ENCODE data around the gene GPR176.

Gene GPR176

DNA sequence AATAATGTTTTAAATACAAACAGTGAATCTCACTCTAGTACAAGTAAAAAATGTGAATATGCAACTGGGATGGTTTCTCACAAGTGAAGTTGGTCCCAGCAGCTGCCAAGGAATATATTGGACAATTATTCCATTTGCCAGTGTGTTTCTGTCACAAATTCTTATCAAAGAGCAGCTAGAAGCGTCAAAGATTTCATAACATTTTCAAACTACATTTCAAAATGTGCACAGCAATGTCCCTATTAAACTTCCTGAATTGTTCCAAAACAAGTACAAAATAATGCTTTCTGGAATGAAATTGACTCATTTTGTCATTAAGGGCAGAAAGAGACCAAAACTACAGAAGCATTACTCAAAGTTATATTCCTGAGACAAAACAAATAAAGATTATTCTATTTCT is 38.3 kb downstream of the GPR176 start:
- no peak for DNase-seq
- no peak overlapping the region for H2BK12ac ChIP-seq (ENCODE audit: low read length in 2 of 2)
- no peak overlapping the region for H3K27ac ChIP-seq (ENCODE audit: low read length, poor library complexity, severe bottlenecking)
- no peak overlapping the region for H2AFZ ChIP-seq (ENCODE audit: low read depth, low read length)
- H4K8ac ChIP-seq (ENCODE audit: low read length): no peak overlapping the region
- H3K4ac ChIP-seq (ENCODE audit: low read depth in 1 of 2, low read length in 2 of 2): no peak overlapping the region
- H2AK5ac ChIP-seq (ENCODE audit: low read length, severe bottlenecking): no peak overlapping the region
- no peak overlapping the region for H3K9ac ChIP-seq (ENCODE audit: low read length)
- H2BK5ac ChIP-seq (ENCODE audit: low read depth, low read length, poor library complexity, severe bottlenecking): no peak overlapping the region
- H3K23ac ChIP-seq (ENCODE audit: low read length in 2 of 2): no peak overlapping the region
- 100% methylated on average over 1 of the region's 1 CpG for WGBS
- no peak overlapping the region for H3K14ac ChIP-seq (ENCODE audit: low read length in 2 of 2)
- H2BK15ac ChIP-seq (ENCODE audit: low read depth, poor library complexity, severe bottlenecking): no peak overlapping the region
- no peak overlapping the region for H4K91ac ChIP-seq (ENCODE audit: low read length)
- no peak overlapping the region for H2BK120ac ChIP-seq (ENCODE audit: low read depth, low read length)
- no peak overlapping the region for H3K18ac ChIP-seq (ENCODE audit: low read depth in 1 of 2, low read length in 2 of 2)
- H3K4me2 ChIP-seq (ENCODE audit: low read length, poor library complexity, severe bottlenecking): no peak overlapping the region
- peaks cover 35% of the 10 kb centered on the region for H3K79me1 ChIP-seq (replicated peaks; ENCODE audit: low read length, poor library complexity, severe bottlenecking)
- no peaks in the 10 kb centered on the region for H3K36me3 ChIP-seq (ENCODE audit: control insufficient read depth in 1 of 2, insufficient read depth in 2 of 2, low read depth in 1 of 2, low read length in 2 of 2)
- no peaks in the 10 kb centered on the region for H3K9me3 ChIP-seq (ENCODE audit: control insufficient read depth, low read length)
- H3K27me3 ChIP-seq (ENCODE audit: control insufficient read depth in 1 of 2, insufficient read depth in 1 of 2, low read length in 2 of 2): no peaks in the 10 kb centered on the region
- H3K4me3 ChIP-seq (ENCODE audit: insufficient read depth in 1 of 2, low read depth in 1 of 2, low read length in 2 of 2): no peak overlapping the region
- H3K4me1 ChIP-seq (ENCODE audit: control insufficient read depth, insufficient read depth, low read depth, low read length): peaks cover 3% of the 10 kb centered on the region

GRCh38 chr15:39880718-39881387 is 39.2 kb downstream of the GPR176 start:
- H3K27me3 ChIP-seq (ENCODE audit: control insufficient read depth in 1 of 2, insufficient read depth in 1 of 2, low read length in 2 of 2): no peaks in the 10 kb centered on the region
- no peak overlapping the region for H3K14ac ChIP-seq (ENCODE audit: low read length in 2 of 2)
- no peak overlapping the region for H2AK5ac ChIP-seq (ENCODE audit: low read length, severe bottlenecking)
- H3K23ac ChIP-seq (ENCODE audit: low read length in 2 of 2): no peak overlapping the region
- no peak overlapping the region for H2BK15ac ChIP-seq (ENCODE audit: low read depth, poor library complexity, severe bottlenecking)
- H3K9me3 ChIP-seq (ENCODE audit: control insufficient read depth, low read length): no peaks in the 10 kb centered on the region
- no peak overlapping the region for H2AFZ ChIP-seq (ENCODE audit: low read depth, low read length)
- no peak overlapping the region for H2BK5ac ChIP-seq (ENCODE audit: low read depth, low read length, poor library complexity, severe bottlenecking)
- H4K8ac ChIP-seq (ENCODE audit: low read length): no peak overlapping the region
- H3K4me3 ChIP-seq (ENCODE audit: insufficient read depth in 1 of 2, low read depth in 1 of 2, low read length in 2 of 2): no peak overlapping the region
- H3K27ac ChIP-seq (ENCODE audit: low read length, poor library complexity, severe bottlenecking): no peak overlapping the region
- H3K4me2 ChIP-seq (ENCODE audit: low read length, poor library complexity, severe bottlenecking): no peak overlapping the region
- H3K18ac ChIP-seq (ENCODE audit: low read depth in 1 of 2, low read length in 2 of 2): no peak overlapping the region
- no peak for DNase-seq
- H2BK120ac ChIP-seq (ENCODE audit: low read depth, low read length): no peak overlapping the region
- WGBS: 96% methylated on average over 2 of the region's 3 CpGs
- no peak overlapping the region for H3K4ac ChIP-seq (ENCODE audit: low read depth in 1 of 2, low read length in 2 of 2)
- no peaks in the 10 kb centered on the region for H3K36me3 ChIP-seq (ENCODE audit: control insufficient read depth in 1 of 2, insufficient read depth in 2 of 2, low read depth in 1 of 2, low read length in 2 of 2)
- H2BK12ac ChIP-seq (ENCODE audit: low read length in 2 of 2): no peak overlapping the region
- peaks cover 35% of the 10 kb centered on the region for H3K79me1 ChIP-seq (replicated peaks; ENCODE audit: low read length, poor library complexity, severe bottlenecking)
- no peak overlapping the region for H4K91ac ChIP-seq (ENCODE audit: low read length)
- H3K4me1 ChIP-seq (ENCODE audit: control insufficient read depth, insufficient read depth, low read depth, low read length): peaks cover 3% of the 10 kb centered on the region
- H3K9ac ChIP-seq (ENCODE audit: low read length): no peak overlapping the region

- Histone ChIP-seq H3K79me1 (replicated peaks; ENCODE audit: low read length, poor library complexity, severe bottlenecking) (peaks cover 30% of the 10 kb centered on the region), H3K4me2 (ENCODE audit: low read length, poor library complexity, severe bottlenecking) (no peak overlapping the region), H3K27me3 (ENCODE audit: control insufficient read depth in 1 of 2, insufficient read depth in 1 of 2, low read length in 2 of 2) (no peaks in the 10 kb centered on the region), H3K4ac (ENCODE audit: low read depth in 1 of 2, low read length in 2 of 2) (no peak overlapping the region), H3K4me3 (ENCODE audit: insufficient read depth in 1 of 2, low read depth in 1 of 2, low read length in 2 of 2) (peak overlapping the region in 1 of 2 experiments; percentile 14), H3K23ac (ENCODE audit: low read length in 2 of 2) (no peak overlapping the region), H2AFZ (ENCODE audit: low read depth, low read length) (no peak overlapping the region), H2AK5ac (ENCODE audit: low read length, severe bottlenecking) (no peak overlapping the region), H3K18ac (ENCODE audit: low read depth in 1 of 2, low read length in 2 of 2) (no peak overlapping the region), H3K9me3 (ENCODE audit: control insufficient read depth, low read length) (no peaks in the 10 kb centered on the region), H4K91ac (ENCODE audit: low read length) (no peak overlapping the region), H2BK12ac (ENCODE audit: low read length in 2 of 2) (no peak overlapping the region), H4K8ac (ENCODE audit: low read length) (no peak overlapping the region), H3K9ac (ENCODE audit: low read length) (peak overlapping the region; percentile 81), H3K36me3 (ENCODE audit: control insufficient read depth in 1 of 2, insufficient read depth in 2 of 2, low read depth in 1 of 2, low read length in 2 of 2) (no peaks in the 10 kb centered on the region), H3K27ac (ENCODE audit: low read length, poor library complexity, severe bottlenecking) (no peak overlapping the region), H3K4me1 (ENCODE audit: control insufficient read depth, insufficient read depth, low read depth, low read length) (peaks cover 3% of the 10 kb centered on the region), H2BK5ac (ENCODE audit: low read depth, low read length, poor library complexity, severe bottlenecking) (no peak overlapping the region), H3K14ac (ENCODE audit: low read length in 2 of 2) (no peak overlapping the region), H2BK15ac (ENCODE audit: low read depth, poor library complexity, severe bottlenecking) (no peak overlapping the region), H2BK120ac (ENCODE audit: low read depth, low read length) (no peak overlapping the region)
- no peak for DNase-seq
- WGBS: no CpG with 5 or more reads among the region's 1 CpG
These were observed 41.7 kb downstream of the GPR176 start for GRCh38 chr15:39878406-39878785.

GRCh38 chr15:39874890-39875549 is 45.0 kb downstream of the GPR176 start:
- no peak overlapping the region for H2BK12ac ChIP-seq (ENCODE audit: low read length in 2 of 2)
- no peak overlapping the region for H2BK120ac ChIP-seq (ENCODE audit: low read depth, low read length)
- H4K91ac ChIP-seq (ENCODE audit: low read length): no peak overlapping the region
- no peak overlapping the region for H3K4me3 ChIP-seq (ENCODE audit: insufficient read depth in 1 of 2, low read depth in 1 of 2, low read length in 2 of 2)
- H3K9ac ChIP-seq (ENCODE audit: low read length): no peak overlapping the region
- H4K8ac ChIP-seq (ENCODE audit: low read length): no peak overlapping the region
- H2AFZ ChIP-seq (ENCODE audit: low read depth, low read length): no peak overlapping the region
- 86% methylated on average over 7 of the region's 9 CpGs for WGBS
- no peak overlapping the region for H3K14ac ChIP-seq (ENCODE audit: low read length in 2 of 2)
- H3K79me1 ChIP-seq (replicated peaks; ENCODE audit: low read length, poor library complexity, severe bottlenecking): peaks cover 32% of the 10 kb centered on the region
- H3K23ac ChIP-seq (ENCODE audit: low read length in 2 of 2): no peak overlapping the region
- no peaks in the 10 kb centered on the region for H3K27me3 ChIP-seq (ENCODE audit: control insufficient read depth in 1 of 2, insufficient read depth in 1 of 2, low read length in 2 of 2)
- peaks cover 0 to 4% of the 10 kb centered on the region in 2 experiments for H3K36me3 ChIP-seq (ENCODE audit: control insufficient read depth in 1 of 2, insufficient read depth in 2 of 2, low read depth in 1 of 2, low read length in 2 of 2)
- H3K9me3 ChIP-seq (ENCODE audit: control insufficient read depth, low read length): no peaks in the 10 kb centered on the region
- DNase-seq: peak; percentile 54
- no peak overlapping the region for H3K27ac ChIP-seq (ENCODE audit: low read length, poor library complexity, severe bottlenecking)
- no peak overlapping the region for H3K18ac ChIP-seq (ENCODE audit: low read depth in 1 of 2, low read length in 2 of 2)
- H2BK5ac ChIP-seq (ENCODE audit: low read depth, low read length, poor library complexity, severe bottlenecking): no peak overlapping the region
- H3K4me2 ChIP-seq (ENCODE audit: low read length, poor library complexity, severe bottlenecking): no peak overlapping the region
- no peak overlapping the region for H3K4ac ChIP-seq (ENCODE audit: low read depth in 1 of 2, low read length in 2 of 2)
- peaks cover 3% of the 10 kb centered on the region for H3K4me1 ChIP-seq (ENCODE audit: control insufficient read depth, insufficient read depth, low read depth, low read length)
- no peak overlapping the region for H2BK15ac ChIP-seq (ENCODE audit: low read depth, poor library complexity, severe bottlenecking)
- no peak overlapping the region for H2AK5ac ChIP-seq (ENCODE audit: low read length, severe bottlenecking)

Data from mesenchymal stem cell (in vitro differentiated cells and primary cell).